WERI-Rb-1 (cell line): ENCODE measurements around the gene RILPL2.
"Not testable (repeated sequence)": the region's sequence is repeated elsewhere in the genome, so short reads cannot be mapped to it uniquely, and the experiment has no call there.

Source experiments
- DNase-seq: peaks from one replicate; pipeline ENCODE4 v3.0.0-alpha.2; 2020
- H3K27ac ChIP-seq: fragments of 250-450 bp; sonication (Bioruptor Pico); 2 replicates; pipeline ENCODE4 v1.5.1; 2020; ENCODE audit warnings: mild to moderate bottlenecking, moderate library complexity
- H3K27me3 ChIP-seq: fragments of 250-450 bp; sonication (Bioruptor Pico); 2 replicates; pipeline ENCODE4 v1.5.1; 2021; ENCODE audit warnings: mild to moderate bottlenecking, low read depth, moderate library complexity; ENCODE audit not compliant: insufficient read depth, severe bottlenecking
- H3K36me3 ChIP-seq: fragments of 250-450 bp; sonication (Bioruptor Pico); 2 replicates; pipeline ENCODE4 v1.5.1; 2020; ENCODE audit warnings: mild to moderate bottlenecking, moderate library complexity
- H3K4me3 ChIP-seq: 2 replicates; pipeline ENCODE4 v1.5.1; 2011; ENCODE audit warnings: low read depth, mild to moderate bottlenecking, control low read depth, low read length
- H3K9me3 ChIP-seq: fragments of 250-450 bp; sonication (Bioruptor Pico); 2 replicates; pipeline ENCODE4 v1.5.1; 2021; ENCODE audit warnings: mild to moderate bottlenecking, moderate library complexity; ENCODE audit not compliant: severe bottlenecking
- TF ChIP-seq, protein P1 (sequence below): IDR thresholded peaks from 2 replicates; pipeline ENCODE4 v1.5.1; 2011; ENCODE audit warnings: low read depth, mild to moderate bottlenecking, control low read depth, inconsistent platforms, low read length

The RILPL2 gene, protein sequence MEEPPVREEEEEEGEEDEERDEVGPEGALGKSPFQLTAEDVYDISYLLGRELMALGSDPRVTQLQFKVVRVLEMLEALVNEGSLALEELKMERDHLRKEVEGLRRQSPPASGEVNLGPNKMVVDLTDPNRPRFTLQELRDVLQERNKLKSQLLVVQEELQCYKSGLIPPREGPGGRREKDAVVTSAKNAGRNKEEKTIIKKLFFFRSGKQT

GRCh38 chr12:123436017-123436964 is at the start of gene RILPL2:
TSS of gene RILPL2 (minus strand) at chr12:123436684. CDS start at chr12:123436420, 264 bp downstream.
- TF ChIP-seq, protein P1, sequence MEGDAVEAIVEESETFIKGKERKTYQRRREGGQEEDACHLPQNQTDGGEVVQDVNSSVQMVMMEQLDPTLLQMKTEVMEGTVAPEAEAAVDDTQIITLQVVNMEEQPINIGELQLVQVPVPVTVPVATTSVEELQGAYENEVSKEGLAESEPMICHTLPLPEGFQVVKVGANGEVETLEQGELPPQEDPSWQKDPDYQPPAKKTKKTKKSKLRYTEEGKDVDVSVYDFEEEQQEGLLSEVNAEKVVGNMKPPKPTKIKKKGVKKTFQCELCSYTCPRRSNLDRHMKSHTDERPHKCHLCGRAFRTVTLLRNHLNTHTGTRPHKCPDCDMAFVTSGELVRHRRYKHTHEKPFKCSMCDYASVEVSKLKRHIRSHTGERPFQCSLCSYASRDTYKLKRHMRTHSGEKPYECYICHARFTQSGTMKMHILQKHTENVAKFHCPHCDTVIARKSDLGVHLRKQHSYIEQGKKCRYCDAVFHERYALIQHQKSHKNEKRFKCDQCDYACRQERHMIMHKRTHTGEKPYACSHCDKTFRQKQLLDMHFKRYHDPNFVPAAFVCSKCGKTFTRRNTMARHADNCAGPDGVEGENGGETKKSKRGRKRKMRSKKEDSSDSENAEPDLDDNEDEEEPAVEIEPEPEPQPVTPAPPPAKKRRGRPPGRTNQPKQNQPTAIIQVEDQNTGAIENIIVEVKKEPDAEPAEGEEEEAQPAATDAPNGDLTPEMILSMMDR, result no peak
- no peak within 1 kb of the TSS for H3K27ac ChIP-seq
- peak within 1 kb of the TSS; percentile 80 for H3K4me3 ChIP-seq
- H3K27me3 ChIP-seq, result no peaks in the 10 kb centered on the region
- DNase-seq, result peak; percentile 65
- no peaks in the 10 kb centered on the region for H3K9me3 ChIP-seq
- no peaks in the 10 kb centered on the region for H3K36me3 ChIP-seq

DNA sequence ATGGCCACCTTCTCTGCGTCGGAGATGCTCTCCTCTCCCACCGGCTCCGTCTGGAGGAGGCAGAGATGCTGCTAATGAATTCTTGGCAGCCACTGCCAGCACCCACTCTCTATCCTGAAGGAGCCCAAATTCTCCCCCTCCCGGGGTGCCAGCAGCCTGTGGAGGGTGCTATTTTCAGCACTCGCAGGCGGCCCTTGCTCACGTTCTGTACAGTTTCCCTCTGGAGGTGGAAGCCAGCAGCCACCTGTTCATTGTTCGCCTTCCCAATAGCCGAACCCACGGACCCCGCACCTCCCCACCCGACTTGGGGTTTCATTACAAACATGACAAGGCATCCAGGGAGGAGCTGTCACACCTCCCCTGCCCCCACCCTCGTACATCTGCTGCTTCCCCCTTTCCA is 49.3 kb upstream of the RILPL2 start:
- no peak overlapping the region for H3K4me3 ChIP-seq
- no peak for DNase-seq
- H3K27me3 ChIP-seq, result no peaks in the 10 kb centered on the region
- no peaks in the 10 kb centered on the region for H3K9me3 ChIP-seq
- TF ChIP-seq, protein P1, result no peak
- no peaks in the 10 kb centered on the region; the same call in 1 of the 2 replicates for H3K36me3 ChIP-seq
- no peak overlapping the region for H3K27ac ChIP-seq

- no peak for DNase-seq
- Histone ChIP-seq H3K36me3 (no peaks in the 10 kb centered on the region; the same call in 1 of the 2 replicates), H3K4me3 (no peak overlapping the region), H3K27ac (no peak overlapping the region), H3K27me3 (no peaks in the 10 kb centered on the region), H3K9me3 (no peaks in the 10 kb centered on the region)
- TF ChIP-seq, protein P1, result no peak
Measured at GRCh38 chr12:123483602-123484248, 47.2 kb upstream of the RILPL2 start.

DNA sequence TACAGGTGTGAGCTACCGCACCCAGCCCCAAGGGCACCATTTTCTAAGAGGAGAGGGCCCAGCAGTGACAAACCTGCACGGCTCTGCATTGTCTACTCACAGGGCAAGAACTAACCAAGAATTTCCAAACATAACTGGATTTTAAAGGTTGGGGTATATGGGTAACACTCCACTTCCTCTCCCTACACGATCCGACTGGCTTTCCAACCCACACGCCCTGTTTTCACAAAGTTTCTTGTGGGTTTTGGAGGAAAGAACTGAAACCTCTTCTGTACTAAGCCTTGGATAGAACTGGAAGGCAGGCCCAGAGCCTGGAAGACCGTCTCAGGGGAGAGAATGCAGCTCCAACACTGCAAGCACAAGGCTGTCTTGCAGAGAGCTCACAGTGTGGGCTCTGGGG is 46.4 kb upstream of the RILPL2 start:
- no peak for DNase-seq
- no peak overlapping the region for H3K27ac ChIP-seq
- no peaks in the 10 kb centered on the region for H3K9me3 ChIP-seq

DNA sequence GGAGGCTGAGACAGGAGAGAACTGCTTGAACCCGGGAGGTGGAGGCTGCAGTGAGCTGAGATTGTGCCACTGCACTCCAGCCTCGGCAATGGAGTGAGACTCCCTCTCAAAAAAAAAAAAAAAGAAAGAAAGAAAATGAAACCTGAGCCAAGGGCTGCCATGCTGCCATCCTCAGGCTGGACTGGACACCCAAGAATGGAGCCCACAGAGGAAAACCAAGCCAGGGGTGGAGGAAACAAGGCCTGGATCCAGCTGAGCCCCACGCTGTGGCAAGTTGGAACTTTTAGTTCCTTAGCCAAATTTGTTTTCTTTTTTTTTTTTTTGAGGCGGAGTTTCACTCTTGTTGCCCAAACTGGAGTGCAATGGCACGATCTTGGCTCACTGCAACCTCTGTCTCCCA is 44.8 kb upstream of the RILPL2 start:
- not testable (repeated sequence) for DNase-seq, H3K27ac ChIP-seq, H3K27me3 ChIP-seq, H3K4me3 ChIP-seq, H3K9me3 ChIP-seq, H3K36me3 ChIP-seq

More for the DNA sequence above, 46.4 kb upstream of the RILPL2 start:
- H3K4me3 ChIP-seq, result no peak overlapping the region
- no peaks in the 10 kb centered on the region for H3K27me3 ChIP-seq
- no peaks in the 10 kb centered on the region; the same call in 1 of the 2 replicates for H3K36me3 ChIP-seq
- TF ChIP-seq, protein P1, result no peak
